GM18858 (cell line): ENCODE measurements around the gene COG7.
"Not testable (repeated sequence)": the region's sequence is repeated elsewhere in the genome, so short reads cannot be mapped to it uniquely, and the experiment has no call there.

Source experiments
- ATAC-seq: cut with Tn5 transposase; IDR thresholded peaks from one replicate; pipeline ENCODE4 v1.9.1; 2021; ENCODE audit not compliant: unreplicated experiment

The COG7 gene

DNA sequence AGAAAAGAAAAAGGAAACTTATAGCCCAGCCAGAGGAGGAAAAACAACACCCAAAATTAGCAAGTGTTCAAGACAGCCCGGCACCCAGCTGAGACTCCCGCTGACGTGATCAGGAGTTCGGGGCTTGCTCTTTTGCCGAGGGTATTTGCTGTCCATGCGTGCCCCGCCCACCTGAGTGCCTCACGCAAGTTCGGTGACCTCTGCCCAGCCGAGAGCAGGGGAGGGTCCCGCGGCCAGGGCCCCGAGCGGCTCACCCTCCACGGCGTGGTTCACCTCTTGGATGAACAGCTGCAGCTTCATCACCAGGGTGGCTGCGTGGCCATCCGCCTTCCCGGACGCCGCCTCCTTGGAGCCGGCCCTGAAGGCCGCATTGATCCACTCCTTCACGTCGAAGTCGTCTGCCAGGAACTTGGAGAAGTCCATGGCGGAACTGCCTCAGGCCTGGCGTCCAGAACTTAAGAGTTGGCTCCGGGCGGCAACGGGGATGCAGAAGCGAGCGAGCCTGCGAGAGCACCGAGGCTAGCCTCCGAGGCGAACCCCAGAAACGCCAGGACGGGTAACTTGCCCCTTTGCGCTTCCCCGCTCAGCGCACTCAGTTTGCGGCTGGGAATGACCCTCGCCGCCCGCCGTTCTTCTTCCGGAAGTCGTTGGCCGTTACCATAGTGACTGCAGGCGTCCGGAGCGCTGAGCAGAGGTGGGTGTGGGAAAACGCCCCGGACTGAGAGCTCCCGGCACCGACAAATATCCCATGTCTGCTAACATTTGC lies at the start of gene COG7:
Gene COG7 (minus strand): TSS at position 618 of the 766 bp plus-strand sequence. CDS start 195 bp downstream, at position 423.
- no peak for ATAC-seq

DNA sequence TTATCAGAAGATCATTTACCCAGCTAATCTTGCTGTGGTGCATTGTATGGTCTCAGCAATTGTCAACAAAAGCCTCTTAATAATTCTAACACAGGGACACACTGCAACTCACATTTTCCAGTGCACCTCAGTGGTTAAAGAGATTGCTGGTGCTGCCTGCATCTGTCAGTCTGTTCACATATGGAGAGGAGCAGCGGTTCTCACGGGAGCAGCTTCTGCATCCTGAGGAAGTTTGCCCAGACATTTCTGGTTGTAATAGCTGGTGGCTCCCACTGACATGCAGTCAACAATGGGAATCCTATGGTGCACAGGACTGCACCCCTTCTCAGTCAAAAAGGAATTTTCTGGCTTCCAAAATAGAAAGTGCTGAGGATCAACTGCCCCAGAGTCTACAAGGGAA lies 49.5 kb upstream of the COG7 start:
- ATAC-seq = no peak

DNA sequence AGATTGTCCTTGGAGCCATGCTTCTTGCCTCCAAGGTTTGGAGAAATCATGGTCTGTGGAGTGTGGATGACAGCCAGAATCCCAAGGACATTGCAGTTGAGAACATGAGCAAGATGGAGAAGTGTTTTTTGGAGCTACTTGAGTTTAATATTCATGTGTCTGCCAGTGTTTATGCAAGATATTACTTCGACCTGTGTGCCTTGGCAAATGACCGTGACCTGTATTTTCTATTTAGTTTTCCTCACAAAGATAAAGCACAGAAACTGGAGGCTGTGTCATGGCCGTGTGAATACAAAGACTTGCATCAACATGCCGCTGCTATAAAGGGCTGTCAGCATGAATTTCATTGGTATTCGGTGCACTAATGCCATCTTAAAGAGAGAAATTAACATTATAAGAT lies 48.3 kb upstream of the COG7 start:
- ATAC-seq = no peak

DNA sequence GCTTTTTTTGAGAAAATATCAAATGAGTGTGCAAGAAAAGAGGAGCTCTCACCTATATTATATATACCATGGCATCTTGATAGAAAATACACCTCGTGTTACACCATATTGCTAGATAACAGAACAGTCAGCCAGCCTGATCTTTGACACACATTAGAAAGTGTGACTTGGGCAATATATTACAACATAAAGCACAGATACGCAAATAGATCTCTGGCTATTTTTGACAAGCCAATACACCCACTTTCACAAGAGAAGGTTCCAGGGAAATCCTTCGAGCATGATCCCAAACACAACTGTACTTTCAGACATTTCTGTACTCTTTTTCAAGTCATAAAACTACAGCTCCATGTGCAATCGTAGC lies 47.9 kb upstream of the COG7 start:
- ATAC-seq = no peak

DNA sequence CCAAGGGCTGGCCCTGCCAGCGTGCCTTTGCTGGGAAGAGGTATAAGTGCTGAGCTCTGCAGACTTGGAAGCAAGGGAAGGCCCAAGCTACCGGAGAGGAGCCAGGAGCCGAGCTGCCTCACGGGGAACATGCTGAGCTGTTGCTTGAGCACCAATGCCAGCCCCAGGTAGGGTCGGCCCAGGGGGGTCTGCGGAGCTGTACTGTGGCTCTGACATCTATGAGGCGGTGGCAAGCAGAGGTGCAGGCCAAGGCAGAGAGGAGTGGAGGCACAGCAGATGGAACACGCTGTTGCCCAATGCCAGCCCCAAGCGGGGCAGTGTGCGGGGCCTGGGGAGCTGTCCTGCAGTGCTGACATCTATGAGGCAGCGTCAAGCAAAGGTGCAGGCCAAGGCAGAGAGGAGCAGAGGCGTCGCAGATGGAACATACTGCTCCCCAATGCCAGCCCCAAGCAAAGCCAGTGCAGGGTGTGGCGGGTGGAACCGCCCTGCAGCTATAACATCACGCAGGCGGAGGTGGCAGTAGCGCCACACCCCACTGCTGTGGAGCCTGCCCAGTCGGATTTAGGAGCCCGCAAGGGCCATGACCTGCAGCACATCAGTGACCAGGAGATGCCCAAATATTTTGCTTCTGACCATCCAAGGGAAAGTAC lies 47.3 kb upstream of the COG7 start:
- ATAC-seq = no peak

DNA sequence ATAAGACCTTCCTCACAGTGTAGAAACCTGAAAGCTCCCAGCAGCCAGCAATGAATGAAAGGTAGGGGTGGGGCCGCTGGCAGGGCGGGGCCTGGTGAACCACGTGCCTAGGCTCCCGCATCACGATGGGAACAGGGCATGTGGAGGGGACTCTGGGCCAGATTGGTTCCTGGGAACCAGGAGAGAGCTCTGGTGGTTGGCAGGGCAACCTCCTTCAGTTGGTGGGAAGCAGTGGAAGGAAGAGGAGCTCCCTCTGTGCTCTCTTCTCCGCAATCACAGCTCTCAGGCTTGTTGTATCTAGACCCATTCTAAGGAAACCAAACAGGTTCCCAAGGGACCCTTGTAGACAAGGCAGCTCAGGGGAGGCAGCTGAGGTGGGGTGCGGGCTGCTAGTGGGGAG lies 46.8 kb upstream of the COG7 start:
- no peak for ATAC-seq

DNA sequence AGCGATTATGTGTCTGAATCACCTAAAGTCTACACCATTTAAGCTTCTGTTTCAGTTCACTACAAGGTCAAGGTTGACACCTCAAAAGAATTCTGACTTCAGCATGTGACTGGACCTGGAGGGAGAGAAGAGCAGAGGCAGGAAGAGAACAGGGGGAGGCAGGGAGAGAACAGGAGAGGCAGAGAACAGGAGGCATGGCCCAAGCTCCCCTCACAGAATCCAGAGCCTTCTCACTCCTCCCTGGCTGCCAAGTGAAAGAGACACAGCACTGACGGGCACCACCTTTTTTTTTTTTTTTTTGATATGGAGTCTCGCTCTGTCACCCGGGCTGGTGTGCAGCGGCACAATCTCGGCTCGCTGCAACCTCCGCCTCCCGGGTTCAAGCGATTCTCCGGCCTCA lies 45.9 kb upstream of the COG7 start:
- no peak for ATAC-seq

DNA sequence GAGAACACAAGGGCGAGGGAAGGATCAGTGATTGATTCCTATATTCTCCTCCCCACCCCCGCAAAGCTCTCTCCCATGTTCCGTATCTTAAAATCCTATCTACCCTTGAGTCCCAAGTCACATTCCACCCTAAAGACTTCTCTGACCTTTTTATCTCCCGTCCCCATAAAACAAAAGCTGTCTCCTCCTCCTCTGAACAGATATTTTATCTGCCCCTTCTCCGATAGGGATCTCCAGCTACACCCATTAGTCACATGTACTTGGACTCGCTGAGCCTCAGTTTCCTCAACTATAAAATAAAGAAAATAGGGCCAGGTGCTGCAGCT lies 44.5 kb upstream of the COG7 start:
- no peak for ATAC-seq

DNA sequence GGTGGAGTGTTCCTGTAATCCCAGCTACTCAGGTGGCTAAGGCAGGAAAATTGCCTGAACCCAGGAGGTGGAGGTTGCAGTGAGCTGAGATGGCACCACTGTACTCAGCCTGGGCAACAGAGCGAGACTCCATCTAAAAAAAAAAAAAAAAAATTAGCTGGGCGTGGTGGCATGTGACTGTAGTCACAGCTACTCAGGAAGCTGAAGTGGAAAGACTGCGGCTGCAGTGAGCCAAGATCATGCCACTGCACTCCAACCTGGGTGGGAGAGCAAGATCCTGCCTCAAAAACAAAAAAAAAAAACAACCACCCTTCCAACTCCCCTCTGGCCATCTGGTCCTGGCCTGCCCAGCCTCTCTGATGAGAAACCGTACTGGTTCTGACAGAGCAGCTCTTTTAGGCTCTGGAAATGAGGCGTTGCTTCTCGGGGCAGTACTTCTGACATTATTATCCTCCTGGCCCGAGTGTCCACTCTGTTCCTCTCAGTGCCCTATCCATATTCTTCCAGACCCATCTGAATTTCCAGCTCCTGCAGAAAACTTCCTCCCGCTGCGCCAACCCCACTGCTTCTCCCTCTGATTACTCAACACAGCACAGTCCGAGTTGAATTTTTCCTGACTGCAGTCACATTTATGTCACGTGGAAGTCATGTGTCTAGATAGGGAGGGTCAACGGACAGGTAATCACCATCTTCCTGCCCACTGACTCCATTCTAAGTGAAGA lies 44.0 kb upstream of the COG7 start:
- ATAC-seq = no peak

DNA sequence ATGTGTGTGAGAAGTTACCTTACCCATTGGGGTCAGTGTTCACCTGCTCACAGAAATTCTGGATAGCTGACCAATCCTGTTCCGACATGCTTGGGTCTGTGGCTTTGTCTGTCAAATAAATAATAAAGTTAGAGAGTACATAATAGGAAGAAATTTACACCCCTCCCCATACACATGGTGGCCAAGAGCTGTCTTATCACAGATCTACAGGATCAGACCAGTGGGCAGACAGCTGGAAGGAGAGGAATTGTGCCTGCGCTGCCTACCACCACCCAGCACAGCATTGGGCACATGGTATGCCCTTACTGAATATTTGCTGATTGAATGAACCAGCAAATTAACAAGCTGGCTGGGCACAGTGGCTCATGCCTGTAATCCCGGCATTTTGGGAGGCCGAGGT lies 42.7 kb upstream of the COG7 start:
- no peak for ATAC-seq

DNA sequence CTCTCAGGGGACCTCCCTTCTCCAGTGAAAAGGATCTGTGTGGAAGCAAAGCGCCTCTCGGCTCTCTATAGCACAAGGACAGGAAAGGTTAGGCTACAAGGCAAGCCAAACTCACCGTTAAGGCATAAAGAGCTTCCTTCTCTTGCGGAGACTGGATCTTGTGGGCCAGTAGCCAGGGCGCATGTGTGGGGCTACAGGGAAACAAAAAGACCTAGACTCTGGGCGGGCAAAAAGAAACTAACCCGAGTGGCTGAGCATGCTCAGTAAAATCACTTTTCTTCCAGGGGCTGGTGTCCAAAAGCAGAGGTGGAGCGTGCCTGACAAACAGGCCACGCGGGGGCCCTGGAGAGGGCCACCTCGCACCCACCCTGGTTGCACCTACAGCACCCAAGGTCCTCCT lies 41.2 kb upstream of the COG7 start:
- no peak for ATAC-seq

DNA sequence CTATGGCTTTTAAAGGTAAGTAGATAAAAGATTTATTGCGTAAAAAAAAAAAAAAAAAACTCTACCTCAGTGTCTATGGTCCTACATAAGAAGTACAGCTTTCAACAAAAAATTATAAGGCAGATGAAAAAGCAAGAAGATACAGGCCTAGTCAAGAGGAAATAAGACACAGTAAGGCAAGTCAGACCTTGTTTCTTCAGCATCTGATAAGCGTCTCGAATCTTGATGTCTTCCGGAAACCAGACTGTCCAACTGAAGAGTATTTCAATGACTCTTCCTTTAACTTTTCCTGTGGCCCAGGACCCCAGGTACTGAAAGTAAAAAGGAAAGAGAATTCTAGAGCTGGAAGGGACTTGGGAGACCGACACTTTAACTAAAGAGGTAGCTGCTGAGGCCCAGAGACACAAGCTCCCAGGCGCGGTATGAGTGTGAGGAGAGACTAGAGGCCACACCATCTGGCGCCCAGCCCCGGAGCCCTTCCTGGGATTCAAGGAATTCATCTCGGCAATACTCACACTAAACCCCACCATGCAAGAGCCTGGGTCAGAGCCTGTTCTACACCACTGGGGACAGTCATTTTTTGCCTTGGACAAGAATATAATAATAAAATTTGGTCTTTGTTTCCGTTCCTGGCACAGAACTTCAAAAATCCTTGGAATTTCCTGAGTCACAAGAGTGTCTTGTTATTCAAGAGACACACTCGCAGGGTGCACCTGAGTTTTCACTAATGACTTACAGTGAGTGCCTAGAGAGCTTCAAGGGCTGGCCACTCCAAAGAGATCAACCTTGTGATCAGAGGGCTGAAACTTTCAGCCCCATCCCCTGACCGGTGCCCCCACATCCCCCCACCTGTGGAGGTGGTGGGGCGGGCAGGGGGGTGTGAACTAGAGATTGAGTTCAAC lies 38.8 kb upstream of the COG7 start:
- no peak for ATAC-seq

DNA sequence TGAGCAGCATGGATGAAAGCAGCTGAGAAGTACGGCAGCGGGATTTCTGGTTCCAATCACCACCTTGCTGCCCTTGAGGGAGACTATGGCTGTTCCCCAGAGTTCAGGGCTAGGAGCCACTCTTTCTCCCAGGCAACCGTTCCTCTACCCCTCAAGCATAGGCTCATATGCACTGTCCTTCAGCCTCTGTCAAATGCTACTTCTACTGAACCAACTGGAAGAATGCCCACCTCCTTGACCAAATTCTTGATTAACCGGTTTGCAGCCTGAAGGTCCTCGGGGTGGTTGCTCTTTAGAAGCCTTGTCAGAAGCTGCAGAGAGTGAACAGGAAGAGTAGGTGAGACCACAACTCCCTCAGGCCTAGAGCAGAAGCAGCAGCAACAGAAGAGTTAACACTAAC lies 33.5 kb upstream of the COG7 start:
- ATAC-seq = no peak

DNA sequence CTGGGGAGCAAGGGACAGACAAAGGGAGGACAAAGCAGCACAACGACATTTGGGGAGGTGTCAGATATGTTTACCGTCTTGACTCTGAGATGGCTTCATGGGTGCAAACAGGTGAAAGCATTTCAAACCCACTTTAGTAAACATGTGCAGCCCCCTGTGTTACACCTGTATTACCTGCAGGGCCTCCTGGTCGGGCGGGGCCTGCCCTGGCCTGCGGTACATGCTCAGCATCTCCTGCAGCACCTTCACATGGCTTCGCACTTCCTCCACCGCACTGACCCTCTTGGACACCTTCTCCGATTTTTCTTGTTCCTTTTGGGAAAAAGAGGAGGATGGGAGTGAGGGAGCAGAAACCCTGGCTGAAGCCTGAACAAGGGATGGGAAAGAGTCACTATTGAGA lies 32.9 kb upstream of the COG7 start:
- ATAC-seq = no peak

DNA sequence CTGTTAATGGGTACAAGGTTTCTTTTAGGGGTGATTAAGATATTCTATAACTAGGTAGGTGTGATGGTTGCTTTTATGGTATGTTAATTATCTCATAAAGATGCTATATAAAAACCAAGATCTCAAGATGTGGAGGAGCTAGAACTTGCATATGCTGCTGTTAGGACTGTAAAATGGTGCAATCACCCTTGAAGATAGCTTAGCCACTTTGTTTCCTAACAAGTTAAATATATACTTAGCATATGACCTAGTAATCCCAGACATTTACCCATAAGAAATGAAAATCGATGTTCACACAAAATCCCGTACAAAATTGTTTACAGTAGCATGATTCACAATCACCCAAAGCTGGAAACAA lies 32.2 kb upstream of the COG7 start:
- ATAC-seq = no peak

DNA sequence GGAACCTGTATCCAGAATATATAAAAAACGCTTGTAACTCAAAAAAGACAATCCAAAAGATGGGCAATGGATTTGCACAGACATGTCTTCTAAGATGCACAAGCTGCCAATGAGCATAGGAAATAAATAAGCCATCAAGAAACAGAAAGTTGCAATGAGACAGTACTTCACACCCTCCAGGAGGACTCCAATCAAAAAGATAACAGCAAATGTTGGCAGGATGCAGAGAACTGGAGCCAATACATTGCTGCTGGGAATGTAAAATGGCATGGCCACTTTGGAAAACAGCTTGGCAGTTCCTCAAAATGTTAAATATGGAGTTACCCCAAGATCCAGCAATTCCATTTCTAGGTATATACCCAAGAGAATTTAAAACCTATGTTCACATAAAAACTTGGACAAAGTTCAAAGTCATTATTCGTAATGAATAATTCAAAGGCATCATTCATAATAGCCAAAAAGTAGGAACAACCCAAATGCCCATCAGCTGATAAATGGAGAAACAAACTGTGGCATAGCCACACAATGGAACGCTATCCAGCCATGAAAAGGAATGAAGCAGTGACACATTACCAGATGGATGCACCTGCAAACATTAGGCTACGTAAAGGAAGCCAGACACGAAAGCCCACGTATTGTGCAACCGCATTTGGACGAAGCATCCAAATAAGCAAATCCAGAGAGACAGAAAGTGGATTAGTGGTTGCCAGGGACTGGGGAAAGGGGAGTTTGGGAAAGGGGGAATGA lies 31.7 kb upstream of the COG7 start:
- no peak for ATAC-seq

DNA sequence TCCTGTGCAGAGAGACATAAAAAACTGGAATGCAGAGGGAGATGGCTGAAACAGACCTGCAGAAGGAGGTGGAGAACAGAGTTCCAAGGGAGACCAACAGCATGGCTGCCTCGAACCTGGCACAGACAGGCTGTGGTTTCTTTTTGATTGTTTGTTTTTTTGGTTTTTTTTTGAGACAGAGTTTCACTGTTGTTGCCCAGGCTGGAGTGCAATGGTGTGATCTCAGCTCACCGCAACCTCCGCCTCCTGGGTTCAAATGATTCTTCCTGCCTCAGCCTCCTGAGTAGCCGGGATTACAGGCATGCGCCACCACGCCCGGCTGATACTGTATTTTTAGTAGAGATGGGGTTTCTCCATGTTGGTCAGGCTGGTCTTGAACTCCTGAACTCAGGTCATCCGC lies 30.5 kb upstream of the COG7 start:
- ATAC-seq = not testable (repeated sequence)

DNA sequence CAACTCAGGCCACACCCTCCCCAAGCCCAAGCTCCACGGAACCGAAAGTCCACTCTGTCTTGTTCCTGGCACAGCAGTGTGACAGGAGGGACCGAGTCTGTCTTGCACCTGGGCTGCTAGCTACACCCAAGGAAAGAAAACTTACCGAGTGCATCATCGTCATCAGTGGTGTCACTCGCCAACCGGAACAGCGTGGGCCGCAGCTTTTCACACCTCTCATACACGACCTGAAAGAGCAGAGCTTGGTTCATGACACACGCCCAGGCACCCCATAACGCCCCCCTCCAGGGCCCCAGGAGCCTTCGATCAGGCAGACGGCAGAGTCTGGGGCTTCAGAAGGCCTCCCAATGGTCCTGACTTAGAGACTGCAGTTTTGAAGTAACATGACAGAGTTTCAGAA lies 29.8 kb upstream of the COG7 start:
- no peak for ATAC-seq

DNA sequence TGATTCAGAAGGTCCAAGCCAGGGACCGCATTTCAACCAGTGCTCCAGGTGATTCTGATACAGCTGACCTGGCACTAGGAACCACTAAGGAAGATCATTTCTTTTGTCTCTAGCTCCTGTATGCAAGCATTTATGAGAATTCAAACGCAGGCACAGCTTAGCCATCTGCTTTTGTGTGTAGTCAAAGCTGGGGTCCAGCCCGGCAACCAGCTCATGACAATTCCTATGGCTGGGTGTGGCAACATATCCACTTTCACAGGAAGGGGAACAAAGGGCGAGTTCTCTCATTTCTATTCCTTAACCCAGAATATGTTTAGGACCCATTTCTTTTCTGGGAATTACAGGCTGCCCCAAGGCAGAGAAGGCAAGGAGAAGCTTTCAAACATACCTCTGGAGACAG lies 27.3 kb upstream of the COG7 start:
- no peak for ATAC-seq

DNA sequence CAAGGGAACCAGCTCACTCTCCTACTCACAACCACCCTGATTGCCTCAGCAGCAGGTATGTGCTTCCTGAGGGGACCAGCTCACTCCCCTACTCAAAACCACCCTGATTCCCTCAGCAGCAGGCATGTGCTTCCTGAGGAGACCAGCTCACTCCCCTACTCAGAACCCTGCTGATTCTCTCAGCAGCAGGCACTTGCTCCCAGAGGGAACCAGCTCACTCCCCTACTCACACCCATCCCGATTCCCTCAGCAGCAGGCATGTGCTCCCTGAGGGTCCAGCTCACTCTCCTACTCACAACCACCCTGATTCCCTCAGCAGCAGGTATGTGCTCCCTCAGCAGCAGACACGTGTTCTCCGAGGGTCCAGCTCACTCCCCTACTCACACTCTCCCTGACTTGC lies 26.1 kb upstream of the COG7 start:
- no peak for ATAC-seq

DNA sequence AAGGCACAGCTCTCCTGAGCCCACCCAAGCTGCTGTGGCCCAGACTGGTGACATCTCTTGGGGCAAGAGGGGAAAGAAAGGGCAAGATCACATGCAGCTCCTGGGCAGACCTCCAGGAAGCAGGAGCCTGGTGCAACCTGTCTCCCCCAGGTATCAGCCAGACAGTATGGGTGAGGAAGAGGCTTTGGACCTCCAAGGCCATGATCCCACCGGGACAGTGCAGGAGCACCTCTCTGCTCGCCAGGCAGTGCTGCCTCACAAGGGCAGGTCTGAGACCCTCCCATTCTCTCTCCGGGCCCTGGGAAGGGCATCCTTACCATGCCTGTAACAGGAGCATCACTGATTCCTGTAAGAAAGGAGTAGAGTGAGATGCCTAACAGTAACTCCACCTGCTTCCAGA lies 25.6 kb upstream of the COG7 start:
- no peak for ATAC-seq
